Osteoblast (primary cell): Measurements from ENCODE around the gene LHX5. TPM values are rescaled to one million over a fixed set of nuclear protein-coding genes. Genes with fewer than 3 reads are reported as not detected.

Experiments
- DNase-seq: peaks from one replicate; pipeline ENCODE4 v3.0.0; 2011; ENCODE audit warnings: low spot score, mixed read lengths; ENCODE audit not compliant: insufficient read length; ENCODE audit errors: missing footprints
- H2AFZ ChIP-seq: 2 replicates; pipeline ENCODE4 v1.6.0; 2011; ENCODE audit warnings: mild to moderate bottlenecking, low read length
- H3K27ac ChIP-seq: 2 replicates; pipeline ENCODE4 v1.5.1; 2011; ENCODE audit warnings: mild to moderate bottlenecking, low read depth, low read length, moderate library complexity
- H3K27me3 ChIP-seq: 2 replicates; pipeline ENCODE4 v1.6.0; 2012; ENCODE audit warnings: mild to moderate bottlenecking, control low read depth, inconsistent platforms, low read length, moderate library complexity; ENCODE audit not compliant: insufficient read depth
- H3K36me3 ChIP-seq: 2 replicates; pipeline ENCODE4 v1.5.1; 2011; ENCODE audit warnings: mild to moderate bottlenecking, low read length, control low read depth, moderate library complexity; ENCODE audit not compliant: insufficient read depth
- H3K4me1 ChIP-seq: 2 replicates; pipeline ENCODE4 v1.5.1; 2011; ENCODE audit warnings: mild to moderate bottlenecking, low read length, control low read depth, moderate library complexity; ENCODE audit not compliant: insufficient read depth
- H3K4me2 ChIP-seq: 2 replicates; pipeline ENCODE4 v1.6.0; 2011; ENCODE audit warnings: mild to moderate bottlenecking, low read length; ENCODE audit not compliant: insufficient read depth
- H3K4me3 ChIP-seq: fragments of 200-600 bp; sonication (generic); 3 replicates; pipeline ENCODE4 v1.5.1; 2012; ENCODE audit warnings: mild to moderate bottlenecking, low read length, inconsistent platforms; ENCODE audit not compliant: insufficient read depth
- H3K79me2 ChIP-seq: 2 replicates; pipeline ENCODE4 v1.6.0; 2012; ENCODE audit warnings: mild to moderate bottlenecking, low read length, control low read depth, inconsistent platforms; ENCODE audit not compliant: insufficient read depth
- H3K9me3 ChIP-seq: 2 replicates; pipeline ENCODE4 v1.5.1; 2011; ENCODE audit warnings: low read depth, low read length, control low read depth
- H4K20me1 ChIP-seq: 2 replicates; pipeline ENCODE4 v1.6.0; 2012; ENCODE audit warnings: mild to moderate bottlenecking, low read length, control low read depth; ENCODE audit not compliant: insufficient read depth
- CTCF ChIP-seq: IDR thresholded peaks from 2 replicates; pipeline ENCODE4 v1.5.1; 2011; ENCODE audit warnings: mild to moderate bottlenecking, low read depth, low read length, moderate library complexity; ENCODE audit errors: extremely low read depth
- total RNA-seq: library from RNA; depleted of rRNA; stranded (reverse); fragments of >200 nt; gene quantifications from 2 replicates; pipeline ENCODE4 v1.2.3, GENCODE V29; 2012

The LHX5 gene
- total RNA-seq, 1 donor: not detected

GRCh38 chr12:113432986-113433385, 38.7 kb downstream of the LHX5 start:
- TF ChIP-seq CTCF: no peak
- no peak overlapping the region for H3K27ac ChIP-seq
- H3K4me1 ChIP-seq: no peaks in the 10 kb centered on the region
- no peak for DNase-seq
- H4K20me1 ChIP-seq: no peaks in the 10 kb centered on the region
- no peaks in the 10 kb centered on the region for H3K79me2 ChIP-seq
- no peak overlapping the region for H2AFZ ChIP-seq
- no peaks in the 10 kb centered on the region for H3K36me3 ChIP-seq
- no peak overlapping the region for H3K4me3 ChIP-seq
- H3K27me3 ChIP-seq: no peaks in the 10 kb centered on the region
- H3K9me3 ChIP-seq: no peaks in the 10 kb centered on the region
- H3K4me2 ChIP-seq: no peak overlapping the region

GRCh38 chr12:113428482-113428881, 43.2 kb downstream of the LHX5 start:
- no peaks in the 10 kb centered on the region for H3K27me3 ChIP-seq
- no peak for TF ChIP-seq CTCF

GRCh38 chr12:113427882-113428281, 43.8 kb downstream of the LHX5 start:
- no peak for TF ChIP-seq CTCF
- Histone ChIP-seq H3K27ac (no peak overlapping the region), H3K4me1 (peaks cover 1% of the 10 kb centered on the region)

More at GRCh38 chr12:113428482-113428881, 43.2 kb downstream of the LHX5 start:
- Histone ChIP-seq H3K4me2 (no peak overlapping the region), H4K20me1 (peaks cover 8% of the 10 kb centered on the region), H2AFZ (no peak overlapping the region), H3K27ac (no peak overlapping the region), H3K79me2 (no peaks in the 10 kb centered on the region), H3K4me3 (no peak overlapping the region), H3K4me1 (no peaks in the 10 kb centered on the region), H3K9me3 (no peaks in the 10 kb centered on the region), H3K36me3 (no peaks in the 10 kb centered on the region)
- no peak for DNase-seq

GRCh38 chr12:113425960-113426453, 45.7 kb downstream of the LHX5 start:
- no peaks in the 10 kb centered on the region for H3K9me3 ChIP-seq
- no peak overlapping the region for H3K4me3 ChIP-seq
- DNase-seq: no peak
- H3K4me2 ChIP-seq: no peak overlapping the region
- peaks cover 8% of the 10 kb centered on the region for H4K20me1 ChIP-seq
- no peaks in the 10 kb centered on the region for H3K27me3 ChIP-seq
- TF ChIP-seq CTCF: no peak
- H3K36me3 ChIP-seq: no peaks in the 10 kb centered on the region
- H3K27ac ChIP-seq: no peak overlapping the region
- H2AFZ ChIP-seq: no peak overlapping the region
- peaks cover 5% of the 10 kb centered on the region for H3K4me1 ChIP-seq
- H3K79me2 ChIP-seq: peaks cover 11% of the 10 kb centered on the region

More at GRCh38 chr12:113427882-113428281, 43.8 kb downstream of the LHX5 start:
- Histone ChIP-seq H3K27me3 (no peaks in the 10 kb centered on the region), H4K20me1 (peaks cover 8% of the 10 kb centered on the region), H3K36me3 (no peaks in the 10 kb centered on the region), H3K4me2 (no peak overlapping the region), H3K4me3 (no peak overlapping the region), H3K9me3 (no peaks in the 10 kb centered on the region), H3K79me2 (peaks cover 4% of the 10 kb centered on the region), H2AFZ (no peak overlapping the region)
- DNase-seq: no peak
